Thyroid gland (tissue), 4 donors: ENCODE results near the gene SMIM31. TPM values are rescaled to one million over a fixed set of nuclear protein-coding genes. Genes with fewer than 3 reads are reported as not detected.

Experiments
- DNase-seq, 2 donors: peaks; one replicate each; pipeline ENCODE4 v3.0.0-alpha.2; 2019
- H3K27ac ChIP-seq, 3 donors: fragments of 200-600 bp; sonication (generic); 1 replicate in 2 of 3; 2 replicates in 1 of 3; pipeline ENCODE4 v1.5.1; 2016 to 2019; ENCODE audit warnings: mild to moderate bottlenecking in 1 of 3, moderate library complexity in 1 of 3
- H3K27me3 ChIP-seq: fragments of 200-600 bp; sonication (generic); one replicate; pipeline ENCODE4 v1.5.1; 2019
- H3K36me3 ChIP-seq, 2 donors: fragments of 200-600 bp; sonication (generic); one replicate each; pipeline ENCODE4 v1.5.1; 2016 to 2019
- H3K4me1 ChIP-seq, 2 donors: fragments of 200-600 bp; sonication (generic); one replicate each; pipeline ENCODE4 v1.5.1; 2017 to 2019
- H3K4me3 ChIP-seq, 3 donors: fragments of 200-600 bp; sonication (generic); replicated peaks in 1 of 3; 1 replicate in 2 of 3; 2 replicates in 1 of 3; pipeline ENCODE4 v1.5.1; 2016; ENCODE audit warnings: mild to moderate bottlenecking in 1 of 3
- H3K9me3 ChIP-seq: fragments of 200-600 bp; sonication (generic); one replicate; pipeline ENCODE4 v1.5.1; 2017
- CTCF ChIP-seq, 6 experiments: fragments of 200-600 bp in 3 of 6; fragments of 450-650 bp in 3 of 6; sonication (generic) in 3 of 6; IDR thresholded peaks; one replicate each; pipeline ENCODE4 v1.5.1; 2016 to 2019; ENCODE audit warnings: antibody characterized with exemption in 6 of 6, mild to moderate bottlenecking in 2 of 6, inconsistent platforms in 1 of 6, moderate library complexity in 1 of 6
- POLR2A ChIP-seq, 2 donors: fragments of 450-650 bp; IDR thresholded peaks; one replicate each; pipeline ENCODE4 v1.6.1; 2017; ENCODE audit warnings: antibody characterized with exemption in 2 of 2, mild to moderate bottlenecking in 2 of 2, moderate library complexity in 1 of 2
- WGBS, 2 donors: methylation state at CpG; one replicate each; pipeline ENCODE4 v1.1.5; 2017; 5-methylcytosine and 5-hydroxymethylcytosine counted together
- intact Hi-C: fragments of 100-400 bp; cut with DNase I; formaldehyde crosslinking; loops from one replicate; pipeline ENCODE4 v1.15.1; 2023
- total RNA-seq, 4 donors: library from RNA; depleted of rRNA; stranded (reverse); fragments of >200 nt; gene quantifications; one replicate each; pipeline ENCODE4 v1.2.3, GENCODE V29; 2016

Gene SMIM31
- total RNA-seq, 4 donors from 2014 or later, result not detected

GRCh38 chr4:164730705-164731393, 23.1 kb upstream of the SMIM31 start:
- WGBS, 2 donors, result 67 to 69% methylated on average over 4 of the region's 4 CpGs
- TF ChIP-seq CTCF (IDR thresholded peaks at IDR 0.05) (no peak), POLR2A (IDR thresholded peaks at IDR 0.05) (no peak)
- intact Hi-C loops, result loop anchor here (10.0 kb wide), 1 partner anchor 1176 kb away; no protein-coding TSS in a partner anchor
- Histone ChIP-seq H3K4me1 (no peaks in the 10 kb centered on the region), H3K9me3 (no peaks in the 10 kb centered on the region), H3K4me3 (no peak overlapping the region), H3K36me3 (no peaks in the 10 kb centered on the region), H3K27me3 (no peaks in the 10 kb centered on the region), H3K27ac (no peak overlapping the region)
- DNase-seq, result no peak

GRCh38 chr4:164731827-164732474, 22.0 kb upstream of the SMIM31 start:
- no peaks in the 10 kb centered on the region for H3K9me3 ChIP-seq
- intact Hi-C loops, result loop anchor here (10.0 kb wide), 1 partner anchor 1177 kb away; no protein-coding TSS in a partner anchor
- H3K27me3 ChIP-seq, result no peaks in the 10 kb centered on the region
- H3K4me1 ChIP-seq, result no peaks in the 10 kb centered on the region
- TF ChIP-seq CTCF (IDR thresholded peaks at IDR 0.05), result peak in 5 of 6 experiments; percentile 50 to 90 (median 69)
- no peak for TF ChIP-seq POLR2A (IDR thresholded peaks at IDR 0.05)
- WGBS, 2 donors, result 29 to 33% methylated on average over 5 of the region's 5 CpGs
- DNase-seq, result peak; percentile 25 to 46
- H3K36me3 ChIP-seq, result no peaks in the 10 kb centered on the region
- H3K4me3 ChIP-seq, result no peak overlapping the region
- no peak overlapping the region for H3K27ac ChIP-seq

GRCh38 chr4:164734484-164734883, 19.4 kb upstream of the SMIM31 start:
- no peaks in the 10 kb centered on the region for H3K9me3 ChIP-seq
- TF ChIP-seq CTCF (IDR thresholded peaks at IDR 0.05) (no peak), POLR2A (IDR thresholded peaks at IDR 0.05) (no peak)
- no peaks in the 10 kb centered on the region for H3K27me3 ChIP-seq
- H3K36me3 ChIP-seq, result no peaks in the 10 kb centered on the region
- intact Hi-C loops, result loop anchor here (10.0 kb wide), 1 partner anchor 1180 kb away; no protein-coding TSS in a partner anchor
- WGBS, 2 donors, result 56 to 72% methylated on average over 7 of the region's 7 CpGs
- no peaks in the 10 kb centered on the region for H3K4me1 ChIP-seq
- no peak overlapping the region for H3K4me3 ChIP-seq
- DNase-seq, result no peak
- H3K27ac ChIP-seq, result no peak overlapping the region

- Histone ChIP-seq H3K9me3 (no peaks in the 10 kb centered on the region), H3K27me3 (no peaks in the 10 kb centered on the region), H3K4me1 (no peaks in the 10 kb centered on the region), H3K27ac (no peak overlapping the region), H3K4me3 (no peak overlapping the region), H3K36me3 (no peaks in the 10 kb centered on the region)
- DNase-seq, result no peak
- intact Hi-C loops, result no loop called here
- TF ChIP-seq POLR2A (IDR thresholded peaks at IDR 0.05) (no peak), CTCF (IDR thresholded peaks at IDR 0.05) (peak in 3 of 6 experiments; percentile 31 to 44 (median 36))
- 55 to 56% methylated on average over 3 of the region's 3 CpGs for WGBS, 2 donors
Measured at GRCh38 chr4:164748375-164748774, 5.6 kb upstream of the SMIM31 start.

GRCh38 chr4:164755432-164755831, 1.5 kb downstream of the SMIM31 start:
- no peak for TF ChIP-seq POLR2A (IDR thresholded peaks at IDR 0.05)
- TF ChIP-seq CTCF (IDR thresholded peaks at IDR 0.05), result no peak
- H3K27ac ChIP-seq, result no peak overlapping the region
- no peak for DNase-seq
- H3K4me3 ChIP-seq, result no peak overlapping the region
- intact Hi-C loops, result no loop called here
- no peaks in the 10 kb centered on the region for H3K9me3 ChIP-seq
- no peaks in the 10 kb centered on the region for H3K27me3 ChIP-seq
- no peaks in the 10 kb centered on the region for H3K4me1 ChIP-seq
- H3K36me3 ChIP-seq, result no peaks in the 10 kb centered on the region
- 71 to 100% methylated on average over 1 of the region's 1 CpG for WGBS, 2 donors
